HG03025 (cell line): ENCODE data around the gene SAP30L.

ENCODE experiments used
- ATAC-seq: cut with Tn5 transposase; IDR thresholded peaks from one replicate; pipeline ENCODE4 v1.9.1; 2021; ENCODE audit warnings: mild to moderate bottlenecking, moderate library complexity; ENCODE audit not compliant: unreplicated experiment, low FRiP score

Gene SAP30L

DNA sequence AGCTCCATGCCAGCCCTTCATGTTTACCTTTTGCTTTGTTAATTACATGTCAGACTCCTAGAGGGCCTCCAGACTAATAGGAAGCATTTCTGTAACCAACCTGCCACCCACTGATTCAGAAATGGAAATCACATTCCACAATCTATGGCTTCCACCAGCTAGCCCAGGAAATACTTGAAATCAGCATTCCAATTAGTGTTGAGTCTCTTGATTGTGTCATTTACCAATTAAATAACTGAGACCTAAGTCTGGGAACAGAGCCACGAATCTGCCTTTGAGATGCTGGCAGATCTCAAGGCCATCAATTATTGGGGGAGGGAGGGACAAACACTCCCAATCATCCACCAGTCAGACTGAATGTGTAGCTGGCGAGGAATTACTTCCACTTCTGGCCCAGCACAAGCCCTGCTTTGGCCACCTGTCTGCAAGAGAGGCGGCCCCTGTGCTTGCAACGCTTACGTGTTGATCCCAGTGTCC, 27.4 kb upstream of the SAP30L start:
- no peak for ATAC-seq

DNA sequence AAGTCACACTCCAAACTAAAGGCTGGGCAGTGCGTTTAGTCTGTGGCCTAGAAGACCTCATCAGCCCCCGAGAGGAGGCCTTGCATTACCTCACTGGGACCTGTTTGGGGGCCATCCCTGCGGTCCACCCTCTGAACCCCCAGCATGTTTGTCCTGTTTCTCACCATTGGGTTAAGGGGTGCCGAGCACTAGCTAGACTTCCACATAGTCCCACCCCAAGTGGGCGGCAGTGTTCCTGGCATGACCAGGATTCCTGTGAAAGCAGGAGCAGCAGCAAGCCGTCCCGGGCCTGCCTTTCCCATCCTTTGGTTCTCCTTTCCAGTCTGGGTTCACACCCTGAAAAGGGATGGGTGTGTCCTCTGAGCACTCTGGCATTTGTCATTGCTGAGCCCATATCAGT, 26.6 kb upstream of the SAP30L start:
- no peak for ATAC-seq

DNA sequence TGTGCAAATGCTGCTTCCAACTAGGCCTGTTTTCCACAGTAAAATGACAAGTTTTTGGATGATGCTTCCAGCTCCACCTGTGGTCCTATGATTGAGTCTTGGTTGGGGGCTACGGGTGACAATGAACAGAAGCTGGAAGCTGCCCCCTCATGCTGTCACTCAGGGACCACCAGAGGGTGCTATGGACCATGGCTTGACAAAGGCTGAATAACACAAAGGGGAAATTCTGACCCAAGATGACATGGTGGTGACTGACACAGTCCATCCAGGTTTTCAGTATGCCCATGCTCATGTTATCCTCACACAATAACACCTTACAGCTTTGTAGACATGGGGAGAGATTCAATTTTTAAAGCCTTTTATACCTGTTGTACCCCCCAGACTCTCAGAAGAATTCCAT, 23.9 kb upstream of the SAP30L start:
- no peak for ATAC-seq

DNA sequence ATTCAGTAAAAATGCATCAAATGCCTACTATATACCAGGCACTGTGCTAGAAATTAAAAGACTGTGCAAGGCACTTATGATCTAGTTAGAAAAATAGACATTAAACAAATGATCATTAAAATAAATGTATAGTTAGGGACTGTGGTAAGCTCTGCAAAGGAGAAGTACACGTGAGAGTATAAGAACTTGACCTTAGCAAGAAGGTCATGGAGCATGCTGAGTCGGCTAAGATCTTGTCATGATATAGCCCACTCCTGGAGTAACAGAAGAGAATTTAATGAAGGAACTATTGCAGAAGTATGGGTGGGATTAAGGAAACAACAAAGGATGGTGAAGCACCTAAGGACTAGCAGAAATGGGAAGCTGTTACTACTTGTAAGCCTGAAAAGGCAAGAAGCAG, 23.5 kb upstream of the SAP30L start:
- ATAC-seq: no peak

DNA sequence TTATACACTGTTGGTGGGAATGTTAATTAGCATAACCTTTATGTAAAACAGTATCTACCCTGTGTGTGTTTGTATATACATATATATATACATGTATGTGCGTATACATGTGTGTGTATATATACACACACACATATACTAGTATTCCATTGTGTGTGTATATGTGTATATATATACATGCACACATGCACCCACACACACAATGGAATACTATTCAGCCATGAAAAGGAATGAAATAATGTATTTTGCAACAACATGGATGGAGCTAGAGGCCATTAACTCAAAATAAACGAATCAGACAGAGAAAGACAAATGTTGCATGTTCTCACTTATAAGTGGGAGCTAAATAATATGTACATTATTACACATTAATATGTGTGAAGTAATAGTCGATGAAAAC, 17.6 kb upstream of the SAP30L start:
- ATAC-seq: no peak

DNA sequence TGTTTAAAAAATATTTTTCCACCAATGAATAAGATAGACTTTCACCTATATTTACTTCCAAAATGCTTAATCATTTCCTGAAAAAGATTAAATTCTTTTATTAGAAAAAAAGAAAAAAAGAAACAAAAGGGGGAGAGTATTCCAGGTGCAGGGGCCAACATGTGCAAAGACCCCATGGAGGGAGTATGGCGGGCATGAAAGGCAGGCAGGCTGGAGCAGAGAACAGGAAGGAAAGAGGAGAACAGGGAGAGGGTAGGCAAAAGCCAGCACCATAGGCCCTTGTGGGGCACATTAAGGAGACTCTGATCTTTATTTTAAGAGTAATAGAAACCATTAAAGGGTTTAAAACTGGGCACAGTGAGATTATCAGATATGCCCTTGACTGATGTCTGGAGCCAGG, 16.5 kb upstream of the SAP30L start:
- ATAC-seq: no peak

DNA sequence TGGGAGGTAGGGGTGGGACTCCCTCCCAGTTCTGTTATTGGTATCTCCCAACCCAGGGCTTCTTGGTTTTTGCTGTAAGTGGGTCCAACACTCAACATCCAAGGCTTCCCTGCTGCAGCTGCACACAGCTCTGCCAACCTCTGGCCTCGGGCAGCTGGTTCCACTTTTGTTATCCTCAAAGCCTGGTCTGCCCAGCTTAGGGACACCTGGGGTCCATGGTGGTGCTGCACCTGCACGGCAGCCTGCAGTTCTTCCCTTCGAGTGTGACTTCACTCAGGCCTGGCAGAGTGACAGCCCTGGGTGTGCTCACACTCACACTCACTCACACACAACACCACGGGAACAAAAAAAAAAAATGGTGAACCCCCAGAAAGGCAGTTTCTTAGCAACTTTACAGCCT, 15.3 kb upstream of the SAP30L start:
- ATAC-seq: no peak

DNA sequence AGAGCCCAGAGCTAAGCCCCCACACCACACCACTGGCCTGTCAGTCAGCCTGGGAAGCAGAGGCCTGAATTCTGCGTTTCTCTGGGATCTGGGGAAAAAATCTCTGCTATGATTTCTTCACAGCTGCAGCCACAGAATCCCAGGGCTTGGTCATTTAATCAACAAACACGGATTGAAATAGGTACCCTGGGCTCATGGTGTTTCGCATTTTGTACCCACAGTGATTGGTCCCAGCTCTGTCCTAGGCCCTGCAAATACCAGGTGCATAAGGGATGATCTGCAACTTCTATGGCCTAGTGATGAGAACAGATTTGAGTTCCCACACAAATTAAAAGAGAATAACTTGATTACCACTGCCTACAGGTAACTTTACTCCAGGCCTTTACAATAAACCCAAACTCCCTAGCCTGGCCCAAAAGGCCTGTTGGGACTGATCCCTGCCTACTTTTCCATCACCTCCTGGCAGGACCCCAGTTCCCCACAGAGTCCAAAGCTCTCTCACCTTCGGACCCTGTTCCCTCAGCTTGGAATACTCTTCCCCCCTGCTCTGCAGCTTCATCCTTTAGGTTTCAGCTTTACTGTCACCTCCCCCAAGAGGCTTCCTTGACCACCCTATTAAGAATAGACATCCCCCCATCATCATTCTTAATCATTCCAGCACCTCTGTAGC, 14.7 kb upstream of the SAP30L start:
- ATAC-seq: no peak

DNA sequence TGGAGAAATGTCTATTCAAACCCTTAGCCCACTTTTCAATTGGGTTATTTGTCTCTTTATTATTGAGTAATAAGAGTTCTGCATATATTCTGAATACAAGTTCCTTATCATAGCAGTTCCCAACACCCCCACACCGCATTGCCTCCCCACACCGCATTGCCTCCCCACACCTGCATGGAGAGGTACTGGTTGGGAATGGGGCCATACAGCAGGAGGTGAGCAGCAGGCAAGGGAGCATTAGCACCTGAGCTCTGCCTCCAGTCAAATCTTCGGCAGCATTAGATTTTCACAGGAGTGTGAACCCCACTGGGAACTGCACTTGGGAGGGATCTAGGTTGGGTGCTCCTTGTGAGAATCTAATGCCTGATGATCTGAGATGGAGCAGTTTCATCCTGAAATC, 10.6 kb upstream of the SAP30L start:
- no peak for ATAC-seq

DNA sequence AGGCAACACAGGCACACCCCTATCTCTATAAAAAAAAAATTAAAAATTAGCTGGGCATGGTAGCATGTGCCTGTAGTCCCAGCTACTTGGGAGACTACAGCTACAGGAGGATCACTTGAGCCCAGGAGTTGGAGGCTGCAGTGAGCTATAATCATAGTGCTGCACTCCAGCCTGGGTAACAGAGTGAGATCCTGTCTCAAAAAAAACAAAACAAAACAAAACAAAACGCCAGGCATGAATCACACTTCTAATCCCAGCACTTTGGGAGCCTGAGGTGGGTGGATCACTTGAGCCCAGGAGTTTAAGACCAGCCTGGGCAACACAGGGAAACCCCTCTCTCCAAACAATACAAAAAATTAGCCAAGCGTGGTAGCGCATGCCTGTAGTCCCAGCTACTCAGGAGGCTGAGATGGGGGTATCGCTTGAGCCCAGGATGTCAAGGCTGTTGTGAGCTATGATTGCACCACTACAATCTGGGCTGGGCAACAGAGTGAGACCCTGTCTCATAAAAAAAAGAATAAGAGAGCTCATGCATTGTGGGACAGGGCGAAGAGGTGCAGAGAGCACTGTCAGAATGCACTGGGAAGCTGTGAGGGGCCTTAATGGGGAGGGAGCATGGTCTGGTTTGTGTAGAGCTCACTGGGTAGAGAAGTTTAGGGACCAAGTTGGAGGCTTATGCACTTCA, 8.4 kb upstream of the SAP30L start:
- ATAC-seq: no peak

DNA sequence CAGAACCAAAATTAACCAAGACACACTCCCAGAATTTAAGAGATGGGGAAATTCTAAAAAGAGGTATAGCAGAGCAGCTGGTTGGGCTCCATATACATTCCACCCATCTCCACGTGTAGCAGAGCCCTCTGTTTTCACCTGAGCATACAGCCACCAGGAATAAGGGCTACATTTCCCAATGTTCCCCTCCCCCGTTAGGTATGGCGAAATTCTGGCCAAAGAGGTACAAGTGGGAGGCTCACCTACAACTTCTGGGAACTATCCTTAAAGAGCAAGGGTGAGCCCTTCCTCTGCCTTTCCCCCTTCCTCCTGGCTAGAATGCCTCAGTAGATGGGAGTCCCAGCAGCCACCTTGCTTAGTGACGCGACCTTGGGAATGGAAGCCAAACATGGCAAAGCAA, 5.3 kb upstream of the SAP30L start:
- ATAC-seq: no peak

DNA sequence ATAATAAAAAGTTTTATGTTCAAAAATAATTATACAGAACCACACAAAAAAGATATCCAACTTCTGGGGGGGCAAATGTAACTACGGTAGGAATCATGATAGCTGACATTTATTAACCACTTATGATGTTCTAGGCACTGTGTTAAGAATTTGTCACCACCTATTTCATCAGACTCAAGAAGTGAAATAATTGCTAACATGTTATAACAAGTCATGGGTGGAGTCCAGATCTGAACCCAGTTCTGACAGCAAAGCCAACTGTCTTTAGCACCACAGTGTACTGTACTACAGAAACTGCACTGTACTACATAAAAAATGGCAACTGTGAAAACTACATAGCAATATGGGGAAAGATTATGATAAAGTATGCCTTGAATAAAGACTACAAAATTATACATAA, 3.0 kb upstream of the SAP30L start:
- no peak for ATAC-seq

DNA sequence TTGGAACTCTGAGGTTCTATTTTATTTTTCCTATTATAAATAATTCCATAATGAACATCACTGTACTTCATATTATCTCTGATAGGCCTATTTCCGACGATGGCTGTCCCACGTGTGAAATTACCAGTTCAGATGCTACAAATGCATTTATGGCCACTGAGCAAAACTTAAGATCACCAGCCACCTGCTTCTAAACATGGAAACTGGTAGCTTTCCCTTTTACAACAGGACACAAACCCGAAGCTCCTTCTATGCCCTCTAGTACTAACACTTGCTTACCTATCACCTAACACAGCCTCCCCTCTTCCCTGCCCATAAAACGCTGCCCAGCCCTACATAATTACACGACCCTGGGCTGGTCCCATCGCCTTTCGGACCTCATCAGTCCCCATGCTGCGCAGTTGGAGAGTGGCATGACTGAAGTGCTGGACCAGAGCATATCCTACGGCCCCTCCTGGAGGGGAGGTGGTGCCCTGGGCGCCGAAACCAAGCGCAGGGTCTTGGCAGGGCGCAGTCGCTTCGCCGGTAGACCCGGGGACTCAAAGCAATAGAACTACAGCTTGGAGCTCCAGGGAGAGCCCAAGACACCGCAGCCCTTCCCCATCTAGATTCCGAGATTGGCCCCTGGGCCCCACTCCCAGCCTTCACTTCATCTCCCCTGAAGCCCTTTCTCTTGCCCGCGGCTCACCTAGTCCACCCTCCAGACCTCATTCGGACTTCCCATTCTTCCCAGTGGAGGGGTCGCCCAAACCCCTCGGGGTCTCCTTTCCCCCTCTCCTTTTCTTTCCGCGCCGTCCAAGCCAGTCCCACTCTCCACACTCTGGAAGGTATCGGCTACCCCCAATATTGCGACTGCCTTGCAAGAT, 1.0 kb upstream of the SAP30L start:
- peak; percentile 3 for ATAC-seq

DNA sequence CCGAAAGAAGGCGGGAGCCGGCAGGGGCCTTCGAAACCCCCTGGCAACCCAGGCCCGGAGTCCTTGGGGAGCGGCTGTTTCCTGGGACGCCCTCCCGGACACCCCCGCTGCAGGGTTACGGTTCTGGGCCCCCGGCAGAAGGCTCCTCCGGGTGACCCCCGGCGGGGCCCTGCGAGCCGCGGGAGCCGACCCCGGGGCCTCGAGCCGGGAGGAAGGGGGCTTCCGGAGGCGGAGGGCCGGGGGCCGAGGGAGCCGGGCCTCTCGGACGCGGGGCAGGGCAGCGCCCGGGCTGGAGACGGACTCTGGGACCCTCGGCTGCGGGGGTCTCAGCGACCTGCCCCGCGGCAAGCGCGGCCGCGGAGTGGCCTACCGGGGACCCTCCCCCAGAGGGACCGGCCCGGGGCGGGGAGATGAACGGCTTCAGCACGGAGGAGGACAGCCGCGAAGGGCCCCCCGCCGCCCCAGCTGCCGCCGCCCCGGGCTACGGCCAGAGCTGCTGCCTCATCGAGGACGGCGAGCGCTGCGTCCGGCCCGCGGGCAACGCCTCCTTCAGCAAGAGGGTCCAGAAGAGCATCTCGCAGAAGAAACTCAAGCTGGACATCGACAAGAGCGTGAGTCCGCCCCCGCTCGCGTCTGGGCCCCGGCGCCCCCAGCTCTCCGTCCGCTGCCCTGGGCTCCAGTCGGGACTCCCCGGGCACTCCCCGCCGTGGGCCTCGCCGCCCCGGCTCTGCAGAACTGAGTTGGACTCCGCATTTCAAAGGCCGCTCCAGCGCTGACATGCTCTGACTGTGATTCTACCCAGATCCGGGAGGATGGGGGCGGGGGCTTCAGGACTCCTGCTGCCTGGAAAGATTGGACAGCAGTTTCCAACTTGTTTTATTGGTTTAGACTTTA, 645 bp downstream of the SAP30L start:
- ATAC-seq: peak; percentile 26

DNA sequence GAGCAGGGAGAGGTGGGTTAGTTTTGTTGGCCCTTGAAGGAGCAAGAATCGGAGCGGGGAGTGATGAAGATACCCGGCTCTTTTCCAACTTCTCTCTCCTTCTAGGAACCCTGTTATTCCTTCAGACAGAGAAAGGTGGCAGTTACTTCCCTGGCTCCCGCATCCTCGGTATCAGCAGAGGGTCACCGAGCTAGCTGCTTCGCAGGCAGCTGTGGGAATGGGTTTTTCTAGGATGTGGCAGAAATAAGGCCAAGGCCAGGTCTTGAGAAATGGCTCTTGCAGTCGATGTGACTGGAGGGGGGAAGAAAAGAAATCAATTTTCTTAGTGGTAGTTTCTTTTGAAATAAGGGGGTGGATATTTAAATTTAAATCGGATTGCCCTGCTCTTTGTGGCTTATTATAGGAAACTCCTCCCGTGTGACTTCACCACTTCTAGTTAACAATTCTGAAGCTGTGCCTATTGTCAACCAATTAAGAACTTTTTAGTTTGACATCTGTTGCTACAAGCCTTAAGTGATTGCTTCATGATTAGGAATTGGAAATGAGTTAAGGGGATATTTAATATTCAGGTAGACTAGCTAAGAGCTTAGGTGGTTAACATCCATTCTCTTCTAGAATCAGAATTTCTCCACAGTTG, 1.4 kb downstream of the SAP30L start:
- no peak for ATAC-seq

DNA sequence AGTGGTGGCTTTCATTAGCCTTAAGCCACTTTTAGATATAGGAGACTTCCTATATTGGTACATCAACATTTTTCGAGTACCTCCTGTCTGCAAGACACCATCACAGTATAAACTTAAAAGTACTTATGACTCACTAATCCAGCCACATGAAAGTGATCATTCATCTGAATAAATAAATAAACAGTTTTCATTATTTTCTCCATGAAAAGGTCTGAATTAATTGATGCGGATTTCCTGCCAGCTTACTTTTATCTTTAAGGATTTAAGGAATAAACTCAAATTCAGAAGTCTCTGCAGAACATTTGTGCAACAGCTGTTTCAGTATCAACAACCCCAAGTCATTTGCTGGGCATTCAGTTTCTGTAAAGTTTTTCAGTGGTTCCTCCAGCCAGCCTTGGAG, 4.0 kb downstream of the SAP30L start:
- ATAC-seq: no peak

DNA sequence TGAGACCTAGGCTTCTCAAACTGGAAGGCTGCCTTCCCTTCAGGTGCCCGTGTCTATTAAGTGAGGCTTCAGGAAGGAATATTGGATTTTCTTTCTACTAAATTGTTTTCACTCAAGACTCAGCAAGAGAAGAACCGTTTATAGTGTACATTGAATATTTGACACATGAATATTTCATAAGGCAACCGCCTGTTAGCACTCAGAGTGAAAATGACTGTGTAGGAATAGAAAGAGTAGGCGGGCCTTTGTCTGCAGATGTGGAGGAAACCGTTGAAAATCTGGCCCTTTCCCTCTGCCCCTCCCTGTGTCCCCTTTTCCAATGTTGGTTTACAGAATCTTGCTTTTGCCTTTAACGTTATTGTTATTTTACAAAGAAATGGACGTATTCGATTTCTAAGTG, 6.2 kb downstream of the SAP30L start:
- no peak for ATAC-seq

DNA sequence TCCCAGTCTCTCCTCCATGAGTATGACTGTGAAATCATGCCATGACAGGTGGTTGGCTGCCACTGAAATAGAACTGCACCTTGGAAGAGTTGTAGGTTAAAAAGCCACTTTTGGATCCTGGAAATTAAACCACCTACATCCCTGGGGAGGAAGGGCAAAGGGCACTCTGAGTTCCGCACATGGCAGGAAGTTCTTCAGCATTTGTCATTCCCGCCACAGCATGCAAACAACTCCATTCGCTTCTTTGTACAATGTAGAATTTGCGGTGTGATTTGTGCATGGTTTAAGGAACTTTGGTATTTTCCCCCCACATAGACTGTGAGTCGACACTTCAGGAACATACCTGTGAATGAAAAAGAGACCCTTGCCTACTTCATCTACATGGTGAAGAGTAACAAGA, 9.8 kb downstream of the SAP30L start:
- no peak for ATAC-seq

DNA sequence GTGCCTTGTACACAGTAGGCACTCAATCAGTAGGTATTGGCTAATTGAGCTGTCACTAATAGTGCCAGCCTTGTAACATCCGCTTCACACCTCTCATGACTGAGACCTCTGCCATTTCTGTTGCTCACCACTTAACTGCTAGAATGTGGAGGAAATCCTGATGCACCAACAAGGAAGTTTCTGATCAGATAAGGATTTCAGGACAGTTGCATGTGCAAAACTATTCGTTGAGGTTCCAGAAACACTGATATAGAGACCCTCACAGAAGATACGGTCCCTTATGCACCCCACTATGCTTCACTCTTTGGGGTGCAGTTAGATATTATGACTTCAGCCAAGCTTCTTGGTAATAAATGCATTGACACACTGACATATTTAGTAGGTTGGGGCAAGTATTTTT, 10.7 kb downstream of the SAP30L start:
- no peak for ATAC-seq

DNA sequence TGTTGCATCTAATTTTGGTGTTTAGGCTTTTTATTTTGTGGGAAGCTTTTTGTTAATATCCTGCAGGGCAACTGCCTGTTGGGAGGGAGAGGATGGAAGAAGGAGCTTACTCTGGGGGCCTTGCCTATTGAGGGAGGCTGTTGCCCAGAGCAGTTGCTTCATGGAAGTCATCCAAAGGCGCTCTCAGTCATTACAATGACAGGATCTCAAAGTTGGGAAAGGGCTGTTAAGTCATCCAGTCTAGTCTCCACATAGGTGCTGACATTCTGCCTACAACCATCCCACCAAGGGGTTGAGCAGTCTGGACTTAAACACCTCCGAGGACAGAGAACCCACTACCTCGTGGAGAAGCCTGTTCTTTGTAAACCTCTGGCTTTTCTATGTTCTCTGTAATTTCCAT, 13.2 kb downstream of the SAP30L start:
- ATAC-seq: no peak
